H9 (cell line): ENCODE data around the gene PLAAT3. TPM values are rescaled to one million over a fixed set of nuclear protein-coding genes. Genes with fewer than 3 reads are reported as not detected.

Source experiments
- DNase-seq: peaks from one replicate; pipeline ENCODE4 v3.0.0-alpha.2; 2017
- H2AFZ ChIP-seq: one replicate; pipeline ENCODE4 v1.6.1; 2013; ENCODE audit warnings: mild to moderate bottlenecking, low read length, control low read depth, moderate library complexity
- H2AK5ac ChIP-seq: 2 replicates; pipeline ENCODE4 v1.6.1; 2013; ENCODE audit warnings: low read length, control low read depth, mixed read lengths; ENCODE audit not compliant: insufficient read length
- H2BK120ac ChIP-seq: one replicate; pipeline ENCODE4 v1.6.1; 2013; ENCODE audit warnings: low read depth, mild to moderate bottlenecking, low read length, control low read depth, inconsistent platforms; ENCODE audit not compliant: poor library complexity, severe bottlenecking
- H2BK12ac ChIP-seq: 2 replicates; pipeline ENCODE4 v1.6.1; 2013; ENCODE audit warnings: low read length, control low read depth, mixed read lengths, low read depth; ENCODE audit not compliant: insufficient read length
- H2BK15ac ChIP-seq: 2 replicates; pipeline ENCODE4 v1.6.1; 2013; ENCODE audit warnings: low read depth, low read length, control low read depth
- H2BK20ac ChIP-seq: one replicate; pipeline ENCODE4 v1.6.1; 2013; ENCODE audit warnings: low read depth, mild to moderate bottlenecking, low read length, control low read depth, inconsistent platforms; ENCODE audit not compliant: poor library complexity, severe bottlenecking
- H2BK5ac ChIP-seq: 2 replicates; pipeline ENCODE4 v1.6.1; 2013; ENCODE audit warnings: low read length, control low read depth, mixed read lengths; ENCODE audit not compliant: insufficient read length
- H3K14ac ChIP-seq: 2 replicates; pipeline ENCODE4 v1.6.1; 2013; ENCODE audit warnings: low read length, control low read depth; ENCODE audit not compliant: insufficient read depth
- H3K18ac ChIP-seq: 2 replicates; pipeline ENCODE4 v1.6.1; 2013; ENCODE audit warnings: low read depth, mild to moderate bottlenecking, mixed read lengths, low read length, control low read depth; ENCODE audit not compliant: insufficient read length
- H3K23ac ChIP-seq: 2 replicates; pipeline ENCODE4 v1.6.1; 2013; ENCODE audit warnings: low read length, control low read depth, mixed read lengths, low read depth; ENCODE audit not compliant: insufficient read length
- H3K23me2 ChIP-seq: 2 replicates; pipeline ENCODE4 v1.6.1; 2013; ENCODE audit warnings: low read depth, mild to moderate bottlenecking, mixed read lengths, low read length, control low read depth; ENCODE audit not compliant: insufficient read length, poor library complexity, severe bottlenecking
- H3K27ac ChIP-seq: 2 replicates; pipeline ENCODE4 v1.5.1; 2013; ENCODE audit warnings: low read length, control low read depth, mixed read lengths, low read depth; ENCODE audit not compliant: insufficient read length
- H3K27me3 ChIP-seq: 2 replicates; pipeline ENCODE4 v1.6.1; 2013; ENCODE audit warnings: low read length, control low read depth, inconsistent platforms; ENCODE audit not compliant: insufficient read depth
- H3K4ac ChIP-seq: 2 replicates; pipeline ENCODE4 v1.6.1; 2013; ENCODE audit warnings: low read depth, mild to moderate bottlenecking, control low read depth, inconsistent platforms, low read length, moderate library complexity
- H3K4me1 ChIP-seq: 2 replicates; pipeline ENCODE4 v1.6.1; 2013; ENCODE audit warnings: low read length, control low read depth, inconsistent platforms; ENCODE audit not compliant: insufficient read depth
- H3K4me2 ChIP-seq: 2 replicates; pipeline ENCODE4 v1.6.1; 2013; ENCODE audit warnings: low read length, control low read depth, mixed read lengths; ENCODE audit not compliant: insufficient read length, insufficient read depth
- H3K56ac ChIP-seq: 2 replicates; pipeline ENCODE4 v1.6.1; 2013; ENCODE audit warnings: low read depth, mild to moderate bottlenecking, mixed read lengths, low read length, control low read depth; ENCODE audit not compliant: insufficient read length
- H3K79me1 ChIP-seq: 2 replicates; pipeline ENCODE4 v1.6.1; 2013; ENCODE audit warnings: low read depth, mild to moderate bottlenecking, moderate library complexity, low read length, control low read depth, inconsistent platforms; ENCODE audit not compliant: insufficient read depth, poor library complexity, severe bottlenecking
- H3K79me2 ChIP-seq: 2 replicates; pipeline ENCODE4 v1.6.1; 2013; ENCODE audit warnings: low read length, control low read depth, inconsistent platforms; ENCODE audit not compliant: insufficient read depth
- H3K9ac ChIP-seq: 2 replicates; pipeline ENCODE4 v1.6.1; 2013; ENCODE audit warnings: low read length, control low read depth, mixed read lengths; ENCODE audit not compliant: insufficient read length; ENCODE audit errors: extremely low read depth
- H3K9me3 ChIP-seq: one replicate; pipeline ENCODE4 v1.6.1; 2013; ENCODE audit warnings: low read depth, low read length, inconsistent platforms; ENCODE audit not compliant: control insufficient read depth
- H3T11ph ChIP-seq: one replicate; pipeline ENCODE4 v1.6.1; 2013; ENCODE audit warnings: mild to moderate bottlenecking, low read length, control low read depth, inconsistent platforms
- H4K20me1 ChIP-seq: one replicate; pipeline ENCODE4 v1.6.1; 2013; ENCODE audit not compliant: control insufficient read depth, insufficient read length, insufficient read depth
- H4K5ac ChIP-seq: 2 replicates; pipeline ENCODE4 v1.6.1; 2013; ENCODE audit warnings: low read depth, mild to moderate bottlenecking, mixed read lengths, low read length, control low read depth; ENCODE audit not compliant: insufficient read length
- H4K8ac ChIP-seq: replicated peaks from 2 replicates; pipeline ENCODE4 v1.6.1; 2013; ENCODE audit warnings: low read length, control low read depth, mixed read lengths, low read depth; ENCODE audit not compliant: insufficient read length
- H4K91ac ChIP-seq: 2 replicates; pipeline ENCODE4 v1.6.1; 2013; ENCODE audit warnings: low read depth, mild to moderate bottlenecking, moderate library complexity, mixed read lengths, low read length, control low read depth; ENCODE audit not compliant: insufficient read length
- H3K27ac Mint-ChIP-seq, 3 experiments: 2 replicates in 2 of 3; 3 replicates in 1 of 3; pipeline ENCODE4 v1.8.0; 2020 to 2021; ENCODE audit warnings: mixed read lengths in 3 of 3, mild to moderate bottlenecking in 1 of 3, moderate library complexity in 1 of 3
- H3K27me3 Mint-ChIP-seq: 2 replicates; pipeline ENCODE4 v1.8.0; 2021; ENCODE audit warnings: low read depth, mild to moderate bottlenecking, moderate library complexity, mixed read lengths
- H3K36me3 Mint-ChIP-seq, 3 experiments: 2 replicates in 2 of 3; 3 replicates in 1 of 3; pipeline ENCODE4 v1.8.0; 2020 to 2021; ENCODE audit warnings: low read depth in 3 of 3, mixed read lengths in 3 of 3; ENCODE audit not compliant: insufficient read depth in 1 of 3
- H3K4me1 Mint-ChIP-seq, 2 experiments: 2 replicates each; pipeline ENCODE4 v1.8.0; 2020; ENCODE audit warnings: mixed read lengths in 2 of 2
- H3K4me3 Mint-ChIP-seq, 2 experiments: 2 replicates in 1 of 2; 3 replicates in 1 of 2; pipeline ENCODE4 v1.8.0; 2020 to 2021; ENCODE audit warnings: mild to moderate bottlenecking in 2 of 2, mixed read lengths in 2 of 2, moderate library complexity in 1 of 2
- H3K9me3 Mint-ChIP-seq, 2 experiments: 2 replicates in 1 of 2; 3 replicates in 1 of 2; pipeline ENCODE4 v1.8.0; 2020; ENCODE audit warnings: mild to moderate bottlenecking in 2 of 2, mixed read lengths in 2 of 2, moderate library complexity in 1 of 2
- CTCF ChIP-seq: fragments of 200-600 bp; sonication (generic); conservative IDR thresholded peaks from 3 replicates; pipeline ENCODE4 v1.8.0; 2021; ENCODE audit warnings: antibody characterized with exemption, mild to moderate bottlenecking
- WGBS: extraction: QIAGEN DNeasy Blood & Tissue Kit; methylation state at CpG from one replicate; pipeline ENCODE4 v1.1.7; 2013; ENCODE audit warnings: missing lambda C conversion rate, low lambda C conversion rate, mixed read lengths; ENCODE audit not compliant: insufficient read length; ENCODE audit errors: extremely low coverage; 5-methylcytosine and 5-hydroxymethylcytosine counted together
- total RNA-seq: library from RNA; stranded (reverse); gene quantifications from 2 replicates; pipeline ENCODE4 v1.2.1, GENCODE V29; 2021

The PLAAT3 gene
- total RNA-seq, 1 experiment from 2014 or later: 188 TPM

GRCh38 chr11:63560506-63561180 lies 53.6 kb downstream of the PLAAT3 start:
- peaks cover 3% of the 10 kb centered on the region for H3K27me3 Mint-ChIP-seq
- no peak overlapping the region for H4K5ac ChIP-seq
- H4K91ac ChIP-seq: no peak overlapping the region
- no peak overlapping the region for H3K27ac ChIP-seq
- no peak overlapping the region for H2BK12ac ChIP-seq
- no peak overlapping the region for H3K9ac ChIP-seq
- H3T11ph ChIP-seq: no peak overlapping the region
- no peaks in the 10 kb centered on the region for H3K9me3 ChIP-seq
- no peak overlapping the region for H4K8ac ChIP-seq
- no peak overlapping the region for H3K14ac ChIP-seq
- no peak overlapping the region for H2BK5ac ChIP-seq
- H3K27ac Mint-ChIP-seq: no peak overlapping the region
- no peak overlapping the region for H2AFZ ChIP-seq
- H2AK5ac ChIP-seq: no peak overlapping the region
- H3K79me1 ChIP-seq: no peaks in the 10 kb centered on the region
- WGBS: no CpG with 5 or more reads among the region's 7 CpGs
- no peak overlapping the region for H3K18ac ChIP-seq
- H3K36me3 Mint-ChIP-seq: no peaks in the 10 kb centered on the region; a peak in 1 of 7 replicates
- H3K56ac ChIP-seq: no peak overlapping the region
- no peak for TF ChIP-seq CTCF
- H3K23me2 ChIP-seq: no peaks in the 10 kb centered on the region
- H3K27me3 ChIP-seq: no peaks in the 10 kb centered on the region
- H3K4me1 Mint-ChIP-seq: peaks cover 15 to 32% of the 10 kb centered on the region in 2 experiments
- no peak overlapping the region for H2BK20ac ChIP-seq
- H3K23ac ChIP-seq: no peak overlapping the region
- H3K4me2 ChIP-seq: no peak overlapping the region
- H2BK15ac ChIP-seq: no peak overlapping the region
- no peak overlapping the region for H3K4ac ChIP-seq
- H2BK120ac ChIP-seq: no peak overlapping the region
- H3K4me1 ChIP-seq: 0 out of 2 replicates have a peak, but pooled peaks cover 4% of the 10 kb centered on the region
- peak; percentile 11 for DNase-seq
- H4K20me1 ChIP-seq: no peaks in the 10 kb centered on the region
- no peaks in the 10 kb centered on the region for H3K79me2 ChIP-seq
- H3K4me3 Mint-ChIP-seq: no peak overlapping the region
- H3K9me3 Mint-ChIP-seq: no peaks in the 10 kb centered on the region
